ENCODE measurements around the gene MANBA.

- TF ChIP-seq CTCF (IDR thresholded peaks at IDR 0.05 in 4 of 5, conservative IDR thresholded peaks at IDR 0.05 in 1 of 5) (no peak), POLR2A (IDR thresholded peaks at IDR 0.05) (no peak)
These were observed 76.7 kb downstream of the MANBA start for GRCh38 chr4:102683881-102684609.
